GM04503 (cell line): ENCODE measurements around the gene SUCLA2.

ENCODE experiments used
- DNase-seq: peaks from one replicate; pipeline ENCODE4 v3.0.0-alpha.2; 2012; ENCODE audit warnings: low read depth

The SUCLA2 gene

DNA sequence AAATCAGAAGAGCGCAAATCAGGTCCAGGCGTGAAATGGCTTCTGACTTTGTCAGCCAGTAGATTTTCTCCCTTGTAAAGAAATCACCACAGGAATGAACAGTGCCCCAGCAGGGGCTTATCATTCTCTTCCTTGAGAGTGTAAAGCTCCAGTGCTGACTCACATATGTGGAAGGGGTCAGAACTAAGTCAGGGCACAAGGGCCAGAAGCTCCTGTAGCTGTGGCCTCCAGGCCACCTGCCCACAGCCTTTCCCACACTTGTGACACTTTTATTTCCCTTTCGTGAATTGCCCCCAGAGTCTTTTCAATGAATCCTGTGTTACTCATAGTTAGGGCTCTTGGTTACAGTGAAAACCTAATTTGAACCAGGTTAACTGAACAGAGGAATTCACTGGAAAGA is 99.6 kb downstream of the SUCLA2 start:
- no peak for DNase-seq

DNA sequence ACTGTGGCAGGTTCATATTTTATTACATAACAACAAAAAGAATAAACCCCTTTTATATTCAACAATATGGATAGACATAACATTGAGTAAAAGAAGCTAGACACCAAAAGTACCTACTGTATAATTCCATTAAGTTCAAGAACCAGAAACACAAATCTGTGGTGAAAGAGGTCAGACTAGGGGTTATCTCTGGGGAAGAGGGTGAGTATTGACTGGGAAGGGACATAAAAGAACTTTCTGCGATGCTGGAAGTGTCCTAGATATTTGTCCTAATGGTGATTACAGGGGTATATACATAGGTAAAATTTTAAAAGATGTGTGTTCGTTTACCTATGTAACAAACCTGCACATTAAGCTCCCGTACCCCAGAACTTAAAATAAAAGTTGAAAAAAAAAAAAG is 103.0 kb downstream of the SUCLA2 start:
- DNase-seq, result no peak

DNA sequence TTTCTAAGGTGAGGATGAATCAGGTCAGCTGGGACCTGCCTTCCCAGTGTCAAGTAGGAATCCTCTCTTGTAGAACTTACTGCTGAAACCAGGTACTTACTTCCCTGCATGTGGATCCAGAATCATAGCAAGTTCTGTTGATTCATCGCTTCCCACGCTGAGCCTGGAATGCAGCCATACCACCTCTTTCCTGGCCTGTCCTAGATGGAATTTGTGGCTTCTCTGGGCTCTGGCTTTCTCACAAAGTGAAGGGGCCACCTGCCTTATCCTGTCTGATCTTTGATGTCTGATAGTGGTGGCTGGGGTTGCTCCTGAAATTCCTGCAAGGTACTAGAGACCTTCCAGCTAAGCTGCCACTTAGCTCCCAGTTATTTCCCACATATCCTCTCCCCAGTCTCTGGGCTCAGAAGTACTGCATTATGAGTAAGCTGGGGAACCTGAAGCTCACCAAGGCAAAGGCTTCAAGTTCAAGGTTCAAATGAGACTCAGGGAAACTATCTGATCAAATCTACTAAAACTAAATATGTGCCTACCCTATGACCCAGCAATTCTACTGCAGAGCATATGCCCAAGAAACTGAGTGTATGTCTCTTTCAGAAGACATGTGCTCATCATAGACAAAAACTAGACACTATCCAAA is 103.5 kb downstream of the SUCLA2 start:
- DNase-seq, result no peak

DNA sequence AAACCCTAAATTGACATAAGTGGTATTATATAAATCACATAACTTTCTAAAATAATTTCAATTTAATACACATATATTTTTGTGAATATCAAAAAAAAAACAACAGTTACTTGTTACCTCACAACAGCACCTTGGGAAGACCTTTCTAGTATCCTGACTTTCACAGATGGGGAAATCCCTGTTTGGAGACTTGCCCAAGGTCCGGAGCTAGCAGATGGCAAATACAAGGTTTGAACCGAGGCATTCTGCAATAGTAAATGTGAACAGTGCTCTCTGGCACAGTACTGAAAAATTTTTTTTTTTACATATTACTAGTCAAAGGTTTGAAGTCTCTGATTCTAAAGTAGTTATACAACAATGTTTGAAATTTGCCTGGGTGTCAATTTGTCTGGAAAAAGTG is 104.5 kb downstream of the SUCLA2 start:
- DNase-seq, result no peak

DNA sequence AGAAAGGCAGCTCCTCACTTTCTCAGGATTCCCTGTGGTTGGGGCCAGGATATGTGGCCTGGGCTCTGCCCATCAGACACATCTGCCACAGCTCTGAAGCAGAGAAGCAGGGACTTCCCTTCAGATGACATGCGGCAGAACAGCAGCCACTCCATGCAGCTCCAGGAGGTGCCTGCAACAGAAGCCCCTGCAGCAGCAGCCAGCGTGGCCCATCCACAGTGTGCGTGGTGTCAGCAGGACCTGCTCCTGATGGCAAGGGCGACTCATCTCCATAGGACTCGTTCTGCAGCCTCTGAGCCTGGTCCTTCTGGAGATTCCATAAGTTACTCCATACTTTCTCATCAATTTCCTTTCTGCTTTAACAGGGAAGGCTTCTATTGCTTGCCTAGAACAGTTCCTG is 105.0 kb downstream of the SUCLA2 start:
- DNase-seq, result no peak

DNA sequence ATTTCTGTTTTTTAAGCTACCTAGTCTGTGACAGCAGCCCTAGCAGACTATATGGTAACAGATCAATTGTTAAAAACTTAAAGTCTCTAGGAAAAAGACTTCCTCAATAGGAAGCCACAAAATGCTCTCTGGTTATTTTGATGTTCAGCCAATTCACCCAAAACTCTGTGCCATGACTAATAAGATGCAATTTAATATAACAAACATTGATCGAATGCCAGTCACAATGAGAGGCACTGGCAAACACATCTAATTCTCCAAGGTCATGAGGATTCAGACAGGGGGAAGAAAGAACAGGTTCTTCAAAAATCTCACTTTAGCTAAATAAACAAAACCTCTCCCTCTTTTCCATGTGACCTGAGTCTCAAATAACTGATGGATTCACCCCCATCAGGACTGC is 107.5 kb downstream of the SUCLA2 start:
- no peak for DNase-seq
